Neural cell (in vitro differentiated cells): ENCODE data around the gene ACSM5. TPM values are rescaled to one million over a fixed set of nuclear protein-coding genes. Genes with fewer than 3 reads are reported as not detected.

Experiments
- H2AFZ ChIP-seq: fragments of 200-600, 300-800 bp; sonication (generic), shearing (Covaris generic); 2 replicates; pipeline ENCODE4 v1.6.0; 2014; ENCODE audit warnings: low read depth, mild to moderate bottlenecking, antibody characterized with exemption, low read length, moderate library complexity
- H3F3A ChIP-seq: fragments of 200-600 bp; shearing (Covaris generic); 2 replicates; pipeline ENCODE4 v1.6.1; 2016; ENCODE audit warnings: mild to moderate bottlenecking, moderate library complexity, mixed read lengths, antibody characterized with exemption, low read length; ENCODE audit not compliant: insufficient read depth, poor library complexity, severe bottlenecking
- H3K27ac ChIP-seq: fragments of 200-600, 300-800 bp; sonication (generic), shearing (Covaris generic); 2 replicates; pipeline ENCODE4 v1.5.1; 2014; ENCODE audit warnings: mild to moderate bottlenecking, low read length, moderate library complexity
- H3K27me3 ChIP-seq: fragments of 300-800, 200-600 bp; sonication (generic), shearing (Covaris generic); 2 replicates; pipeline ENCODE4 v1.6.0; 2014; ENCODE audit warnings: mild to moderate bottlenecking, low read depth, low read length, moderate library complexity; ENCODE audit not compliant: insufficient read depth
- H3K36me3 ChIP-seq: fragments of 300-800, 200-600 bp; sonication (generic), shearing (Covaris generic); 2 replicates; pipeline ENCODE4 v1.5.1; 2014; ENCODE audit warnings: mild to moderate bottlenecking, antibody characterized with exemption, low read length, moderate library complexity; ENCODE audit not compliant: insufficient read depth
- H3K4me2 ChIP-seq: fragments of 300-800, 200-600 bp; sonication (generic), shearing (Covaris generic); 2 replicates; pipeline ENCODE4 v1.6.0; 2014; ENCODE audit warnings: mild to moderate bottlenecking, low read length
- H3K4me3 ChIP-seq: fragments of 300-800, 200-600 bp; sonication (generic), shearing (Covaris generic); 2 replicates; pipeline ENCODE4 v1.5.1; 2014; ENCODE audit warnings: mild to moderate bottlenecking, low read length, moderate library complexity
- H3K79me2 ChIP-seq: fragments of 200-600 bp; shearing (Covaris generic); replicated peaks from 2 replicates; pipeline ENCODE4 v1.6.0; 2014; ENCODE audit warnings: mild to moderate bottlenecking, low read length, moderate library complexity; ENCODE audit not compliant: insufficient read depth
- H3K9ac ChIP-seq: fragments of 300-800, 200-600 bp; sonication (generic), shearing (Covaris generic); 2 replicates; pipeline ENCODE4 v1.6.1; 2016; ENCODE audit warnings: mild to moderate bottlenecking, low read length, mixed read lengths
- H3K9me2 ChIP-seq: fragments of 200-600 bp; shearing (Covaris generic); 2 replicates; pipeline ENCODE4 v1.6.1; 2016; ENCODE audit warnings: mild to moderate bottlenecking, low read length, mixed read lengths; ENCODE audit not compliant: insufficient read depth
- H3K9me3 ChIP-seq: fragments of 200-600, 300-800 bp; sonication (generic), shearing (Covaris generic); 2 replicates; pipeline ENCODE4 v1.6.1; 2016; ENCODE audit warnings: mild to moderate bottlenecking, mixed run types, low read length, moderate library complexity, mixed read lengths
- H4K20me1 ChIP-seq: fragments of 200-600 bp; shearing (Covaris generic); 2 replicates; pipeline ENCODE4 v1.6.1; 2016; ENCODE audit warnings: mild to moderate bottlenecking, mixed run types; ENCODE audit not compliant: insufficient read depth
- EP300 ChIP-seq: fragments of 450-650 bp; conservative IDR thresholded peaks from 2 replicates; pipeline ENCODE4 v1.6.1; 2014; ENCODE audit warnings: antibody characterized with exemption, mild to moderate bottlenecking, moderate library complexity; ENCODE audit not compliant: poor library complexity, severe bottlenecking
- EZH2 ChIP-seq: fragments of 200-600, 300-800 bp; shearing (Covaris generic), sonication (generic); IDR thresholded peaks from 2 replicates; pipeline ENCODE4 v1.6.1; 2014; ENCODE audit warnings: antibody characterized with exemption, low read length, borderline replicate concordance, mild to moderate bottlenecking; ENCODE audit not compliant: insufficient read depth, poor library complexity, severe bottlenecking
- MXI1 ChIP-seq: fragments of 450-650 bp; conservative IDR thresholded peaks from 2 replicates; pipeline ENCODE4 v1.6.1; 2014; ENCODE audit warnings: antibody characterized with exemption, mild to moderate bottlenecking; ENCODE audit not compliant: poor library complexity, severe bottlenecking
- POLR2AphosphoS5 ChIP-seq: IDR thresholded peaks from 2 replicates; pipeline ENCODE4 v1.6.1; 2012
- RAD21 ChIP-seq: fragments of 450-650 bp; conservative IDR thresholded peaks from 2 replicates; pipeline ENCODE4 v1.6.1; 2014; ENCODE audit warnings: antibody characterized with exemption, mild to moderate bottlenecking, moderate library complexity
- SMC3 ChIP-seq: fragments of 450-650 bp; conservative IDR thresholded peaks from 2 replicates; pipeline ENCODE4 v1.6.1; 2014; ENCODE audit warnings: antibody characterized with exemption, mild to moderate bottlenecking, moderate library complexity; ENCODE audit not compliant: poor library complexity
- TAF1 ChIP-seq: IDR thresholded peaks from 2 replicates; pipeline ENCODE4 v1.6.1; 2012; ENCODE audit warnings: low read depth
- polyA plus RNA-seq: library from polyadenylated mRNA; depleted of rRNA; stranded (reverse); fragments of >200 nt; gene quantifications from 2 replicates; pipeline ENCODE4 v1.2.3, GENCODE V29; 2014
- TF ChIP-seq, protein P1 (sequence below): fragments of 450-650 bp; IDR thresholded peaks from 2 replicates; pipeline ENCODE4 v1.5.1; 2014; ENCODE audit warnings: antibody characterized with exemption, mild to moderate bottlenecking, moderate library complexity; ENCODE audit not compliant: poor library complexity, severe bottlenecking
- TF ChIP-seq, protein P2 (sequence below): IDR thresholded peaks from 2 replicates; pipeline ENCODE4 v1.6.1; 2012; ENCODE audit warnings: borderline replicate concordance

The ACSM5 gene
- polyA plus RNA-seq, 1 donor from 2014 or later: not detected

DNA sequence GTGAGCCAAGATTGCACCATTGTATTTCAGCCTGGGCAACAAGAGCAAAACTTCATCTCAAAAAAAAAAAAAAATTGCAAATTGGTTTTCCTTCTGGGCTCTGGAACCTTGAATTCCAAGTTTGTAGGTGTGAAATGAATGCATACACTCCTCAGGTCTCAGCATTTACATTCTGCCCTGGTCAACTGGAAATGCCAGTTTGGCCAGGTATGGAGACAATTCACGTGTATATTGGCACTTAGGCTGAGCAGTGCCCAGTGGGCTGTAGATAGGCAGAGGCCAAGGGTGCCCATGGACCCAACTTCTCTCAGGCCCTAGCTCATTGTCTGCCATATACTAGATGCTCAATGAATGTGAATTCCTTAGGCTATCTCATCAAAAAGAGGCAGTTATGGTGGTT is 20.5 kb upstream of the ACSM5 start:
- no peaks in the 10 kb centered on the region for H3K9me3 ChIP-seq
- no peaks in the 10 kb centered on the region for H3K36me3 ChIP-seq
- H3F3A ChIP-seq: no peaks in the 10 kb centered on the region
- H2AFZ ChIP-seq: no peak overlapping the region
- H3K27me3 ChIP-seq: no peaks in the 10 kb centered on the region
- H3K27ac ChIP-seq: no peak overlapping the region
- no peak overlapping the region for H3K4me3 ChIP-seq
- no peaks in the 10 kb centered on the region for H4K20me1 ChIP-seq
- H3K4me2 ChIP-seq: no peak overlapping the region
- H3K9ac ChIP-seq: no peak overlapping the region
- no peaks in the 10 kb centered on the region for H3K9me2 ChIP-seq
- no peaks in the 10 kb centered on the region for H3K79me2 ChIP-seq
- TF ChIP-seq SMC3 (no peak), MXI1 (no peak), EP300 (no peak), RAD21 (no peak), TAF1 (no peak), POLR2AphosphoS5 (no peak), EZH2 (no peak)
- TF ChIP-seq, protein P1, sequence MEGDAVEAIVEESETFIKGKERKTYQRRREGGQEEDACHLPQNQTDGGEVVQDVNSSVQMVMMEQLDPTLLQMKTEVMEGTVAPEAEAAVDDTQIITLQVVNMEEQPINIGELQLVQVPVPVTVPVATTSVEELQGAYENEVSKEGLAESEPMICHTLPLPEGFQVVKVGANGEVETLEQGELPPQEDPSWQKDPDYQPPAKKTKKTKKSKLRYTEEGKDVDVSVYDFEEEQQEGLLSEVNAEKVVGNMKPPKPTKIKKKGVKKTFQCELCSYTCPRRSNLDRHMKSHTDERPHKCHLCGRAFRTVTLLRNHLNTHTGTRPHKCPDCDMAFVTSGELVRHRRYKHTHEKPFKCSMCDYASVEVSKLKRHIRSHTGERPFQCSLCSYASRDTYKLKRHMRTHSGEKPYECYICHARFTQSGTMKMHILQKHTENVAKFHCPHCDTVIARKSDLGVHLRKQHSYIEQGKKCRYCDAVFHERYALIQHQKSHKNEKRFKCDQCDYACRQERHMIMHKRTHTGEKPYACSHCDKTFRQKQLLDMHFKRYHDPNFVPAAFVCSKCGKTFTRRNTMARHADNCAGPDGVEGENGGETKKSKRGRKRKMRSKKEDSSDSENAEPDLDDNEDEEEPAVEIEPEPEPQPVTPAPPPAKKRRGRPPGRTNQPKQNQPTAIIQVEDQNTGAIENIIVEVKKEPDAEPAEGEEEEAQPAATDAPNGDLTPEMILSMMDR: no peak
- TF ChIP-seq, protein P2, sequence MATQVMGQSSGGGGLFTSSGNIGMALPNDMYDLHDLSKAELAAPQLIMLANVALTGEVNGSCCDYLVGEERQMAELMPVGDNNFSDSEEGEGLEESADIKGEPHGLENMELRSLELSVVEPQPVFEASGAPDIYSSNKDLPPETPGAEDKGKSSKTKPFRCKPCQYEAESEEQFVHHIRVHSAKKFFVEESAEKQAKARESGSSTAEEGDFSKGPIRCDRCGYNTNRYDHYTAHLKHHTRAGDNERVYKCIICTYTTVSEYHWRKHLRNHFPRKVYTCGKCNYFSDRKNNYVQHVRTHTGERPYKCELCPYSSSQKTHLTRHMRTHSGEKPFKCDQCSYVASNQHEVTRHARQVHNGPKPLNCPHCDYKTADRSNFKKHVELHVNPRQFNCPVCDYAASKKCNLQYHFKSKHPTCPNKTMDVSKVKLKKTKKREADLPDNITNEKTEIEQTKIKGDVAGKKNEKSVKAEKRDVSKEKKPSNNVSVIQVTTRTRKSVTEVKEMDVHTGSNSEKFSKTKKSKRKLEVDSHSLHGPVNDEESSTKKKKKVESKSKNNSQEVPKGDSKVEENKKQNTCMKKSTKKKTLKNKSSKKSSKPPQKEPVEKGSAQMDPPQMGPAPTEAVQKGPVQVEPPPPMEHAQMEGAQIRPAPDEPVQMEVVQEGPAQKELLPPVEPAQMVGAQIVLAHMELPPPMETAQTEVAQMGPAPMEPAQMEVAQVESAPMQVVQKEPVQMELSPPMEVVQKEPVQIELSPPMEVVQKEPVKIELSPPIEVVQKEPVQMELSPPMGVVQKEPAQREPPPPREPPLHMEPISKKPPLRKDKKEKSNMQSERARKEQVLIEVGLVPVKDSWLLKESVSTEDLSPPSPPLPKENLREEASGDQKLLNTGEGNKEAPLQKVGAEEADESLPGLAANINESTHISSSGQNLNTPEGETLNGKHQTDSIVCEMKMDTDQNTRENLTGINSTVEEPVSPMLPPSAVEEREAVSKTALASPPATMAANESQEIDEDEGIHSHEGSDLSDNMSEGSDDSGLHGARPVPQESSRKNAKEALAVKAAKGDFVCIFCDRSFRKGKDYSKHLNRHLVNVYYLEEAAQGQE: no peak

DNA sequence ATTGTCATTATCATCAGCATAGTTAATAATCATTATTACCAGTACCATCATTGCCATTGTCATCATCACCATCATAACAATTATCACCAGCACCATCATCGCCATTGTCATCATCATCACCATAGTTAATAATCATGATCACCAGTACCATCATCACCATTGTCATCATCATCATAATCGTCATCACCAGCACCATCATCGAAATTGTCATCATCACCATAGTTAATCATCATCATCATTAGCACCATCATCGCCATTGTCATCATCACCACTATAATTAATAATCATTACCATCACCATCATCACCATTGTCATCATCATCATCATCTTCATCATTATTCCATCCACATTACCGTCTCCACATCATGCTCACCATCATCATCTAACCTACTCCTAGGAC is 18.3 kb upstream of the ACSM5 start:
- no peaks in the 10 kb centered on the region for H3K9me2 ChIP-seq
- H3K4me3 ChIP-seq: no peak overlapping the region
- no peaks in the 10 kb centered on the region for H3K27me3 ChIP-seq
- H3F3A ChIP-seq: no peaks in the 10 kb centered on the region
- no peaks in the 10 kb centered on the region for H3K9me3 ChIP-seq
- H3K36me3 ChIP-seq: no peaks in the 10 kb centered on the region
- no peak overlapping the region for H2AFZ ChIP-seq
- no peak overlapping the region for H3K4me2 ChIP-seq
- H3K79me2 ChIP-seq: no peaks in the 10 kb centered on the region
- H3K9ac ChIP-seq: no peak overlapping the region
- no peak overlapping the region for H3K27ac ChIP-seq
- H4K20me1 ChIP-seq: no peaks in the 10 kb centered on the region
- no peak for TF ChIP-seq TAF1
- TF ChIP-seq RAD21: no peak
- TF ChIP-seq, protein P2: no peak
- TF ChIP-seq EP300: no peak
- no peak for TF ChIP-seq SMC3
- TF ChIP-seq, protein P1: no peak
- TF ChIP-seq EZH2: no peak
- TF ChIP-seq MXI1: no peak
- TF ChIP-seq POLR2AphosphoS5: no peak
